Ammon's horn (tissue), 1 donor: ENCODE data around the gene LMNA.
A peak's percentile ranks its signal among the peaks of the same experiment; 100 is the strongest.
"Not testable (repeated sequence)": the region's sequence is repeated elsewhere in the genome, so short reads cannot be mapped to it uniquely, and the experiment has no call there.

Experiments
- DNase-seq: peaks from one replicate; pipeline ENCODE4 v3.0.0-alpha.2; 2016; ENCODE audit warnings: low spot score

Gene LMNA

DNA sequence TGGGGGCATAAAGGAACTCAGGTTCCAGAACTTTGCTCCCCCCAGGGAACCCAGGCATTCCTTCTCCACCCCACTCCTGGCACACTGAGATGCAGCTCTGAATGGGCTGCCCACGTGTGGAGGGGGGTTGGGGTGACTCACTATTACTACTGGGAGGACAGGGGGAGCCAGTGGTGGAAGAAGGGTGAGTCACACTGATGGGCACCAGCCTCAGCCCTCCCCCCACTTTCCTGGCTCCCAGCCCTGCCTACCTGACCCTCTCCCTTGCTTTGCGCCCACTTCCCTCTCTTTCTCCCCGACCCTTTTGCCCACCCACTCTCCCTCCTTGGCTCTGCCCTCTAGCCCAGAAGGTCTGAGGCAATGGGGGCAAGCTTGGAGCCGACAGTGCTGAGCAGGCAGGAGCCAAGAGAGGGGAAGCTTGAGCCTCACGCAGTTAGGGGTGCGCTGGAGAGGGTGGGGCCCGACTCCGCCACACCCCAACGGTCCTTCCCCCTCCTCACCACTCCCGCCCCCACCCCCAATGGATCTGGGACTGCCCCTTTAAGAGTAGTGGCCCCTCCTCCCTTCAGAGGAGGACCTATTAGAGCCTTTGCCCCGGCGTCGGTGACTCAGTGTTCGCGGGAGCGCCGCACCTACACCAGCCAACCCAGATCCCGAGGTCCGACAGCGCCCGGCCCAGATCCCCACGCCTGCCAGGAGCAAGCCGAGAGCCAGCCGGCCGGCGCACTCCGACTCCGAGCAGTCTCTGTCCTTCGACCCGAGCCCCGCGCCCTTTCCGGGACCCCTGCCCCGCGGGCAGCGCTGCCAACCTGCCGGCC lies at the start of gene LMNA:
Gene LMNA, plus strand, starts transcription at position 611 of the 818 bp plus-strand sequence. CDS start 208 bp downstream, outside the sequence.
- DNase-seq: peak; percentile 89

DNA sequence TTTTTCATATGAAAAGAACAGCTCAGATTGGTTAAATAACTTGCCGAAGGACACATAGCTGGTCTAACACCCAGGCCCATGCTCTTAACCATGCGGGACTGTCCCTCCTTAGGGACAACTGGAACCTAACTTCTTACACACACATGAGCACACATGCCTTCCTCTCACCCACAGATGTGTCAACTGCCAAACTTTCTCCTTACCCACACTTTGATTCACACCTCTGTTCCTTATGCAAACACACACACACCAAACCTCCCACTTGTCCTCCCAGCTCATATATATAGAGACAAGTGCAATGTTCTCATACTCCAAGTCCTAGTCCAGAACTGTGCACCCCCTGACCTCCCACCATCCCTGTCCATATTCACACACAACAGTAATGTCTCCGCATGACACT lies 49.3 kb upstream of the LMNA start:
- no peak for DNase-seq

DNA sequence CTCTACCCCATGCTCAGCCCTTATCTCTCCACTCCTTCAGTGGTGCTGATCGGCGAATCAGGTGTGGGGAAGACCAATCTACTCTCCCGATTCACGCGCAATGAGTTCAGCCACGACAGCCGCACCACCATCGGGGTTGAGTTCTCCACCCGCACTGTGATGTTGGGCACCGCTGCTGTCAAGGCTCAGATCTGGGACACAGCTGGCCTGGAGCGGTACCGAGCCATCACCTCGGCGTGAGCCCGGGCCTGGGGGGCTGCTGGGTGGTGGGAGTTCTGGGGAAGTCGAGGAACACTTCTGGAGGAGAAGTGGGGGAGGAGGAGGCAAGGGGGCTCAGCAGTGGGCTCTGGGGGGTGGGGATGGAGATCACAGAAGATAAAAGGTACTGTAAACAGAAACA lies 48.6 kb upstream of the LMNA start:
- DNase-seq: no peak

DNA sequence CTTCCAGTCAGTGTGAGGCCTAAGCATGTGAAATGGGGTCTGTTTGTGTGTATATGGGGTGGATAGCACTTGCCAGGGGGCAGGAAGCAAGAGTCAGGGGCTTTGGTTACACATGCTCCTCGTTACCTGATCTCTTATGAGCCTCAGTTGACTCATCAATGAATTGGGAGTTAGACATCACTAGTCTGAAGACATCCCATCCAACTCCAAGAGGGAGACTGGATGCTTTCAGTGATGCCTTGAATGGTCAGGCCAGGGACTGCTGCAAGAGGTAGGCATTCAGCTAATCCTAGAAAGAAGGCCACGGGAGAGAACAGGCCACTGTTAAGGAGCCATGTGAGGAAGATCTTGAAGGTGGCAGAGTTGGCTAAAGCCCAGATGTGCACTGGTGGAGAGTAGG lies 47.2 kb upstream of the LMNA start:
- DNase-seq: no peak

DNA sequence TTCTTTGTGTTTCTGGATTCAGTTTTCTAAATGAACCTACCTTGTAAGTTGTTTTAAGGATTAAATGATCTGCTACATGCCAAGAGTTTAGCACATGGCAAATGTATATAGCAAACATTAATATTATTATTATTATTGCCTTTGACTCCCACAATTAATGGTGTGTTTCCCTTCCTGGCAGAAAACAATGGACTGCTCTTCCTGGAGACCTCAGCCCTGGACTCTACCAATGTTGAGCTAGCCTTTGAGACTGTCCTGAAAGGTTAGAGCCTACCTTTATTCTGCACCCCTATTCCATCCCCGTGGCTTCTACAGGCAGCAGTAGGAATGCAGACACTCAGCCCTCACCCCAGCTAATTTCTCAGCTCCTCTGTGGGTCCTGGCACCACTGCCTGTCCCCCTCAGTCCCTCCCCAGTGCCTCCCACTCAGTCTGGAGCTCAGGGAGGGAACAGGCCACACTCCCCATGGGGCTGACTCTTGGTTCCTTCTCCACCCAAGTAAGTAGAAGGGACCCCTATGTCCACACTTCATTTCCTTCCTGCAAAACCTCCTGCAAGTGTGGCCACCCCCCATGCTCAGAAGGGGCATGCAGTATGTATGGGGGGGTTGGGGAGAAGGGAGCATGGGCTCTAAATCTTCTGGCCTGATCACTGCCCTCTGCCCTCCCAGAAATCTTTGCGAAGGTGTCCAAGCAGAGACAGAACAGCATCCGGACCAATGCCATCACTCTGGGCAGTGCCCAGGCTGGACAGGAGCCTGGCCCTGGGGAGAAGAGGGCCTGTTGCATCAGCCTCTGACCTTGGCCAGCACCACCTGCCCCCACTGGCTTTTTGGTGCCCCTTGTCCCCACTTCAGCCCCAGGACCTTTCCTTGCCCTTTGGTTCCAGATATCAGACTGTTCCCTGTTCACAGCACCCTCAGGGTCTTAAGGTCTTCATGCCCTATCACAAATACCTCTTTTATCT lies 44.7 kb upstream of the LMNA start:
- no peak for DNase-seq

DNA sequence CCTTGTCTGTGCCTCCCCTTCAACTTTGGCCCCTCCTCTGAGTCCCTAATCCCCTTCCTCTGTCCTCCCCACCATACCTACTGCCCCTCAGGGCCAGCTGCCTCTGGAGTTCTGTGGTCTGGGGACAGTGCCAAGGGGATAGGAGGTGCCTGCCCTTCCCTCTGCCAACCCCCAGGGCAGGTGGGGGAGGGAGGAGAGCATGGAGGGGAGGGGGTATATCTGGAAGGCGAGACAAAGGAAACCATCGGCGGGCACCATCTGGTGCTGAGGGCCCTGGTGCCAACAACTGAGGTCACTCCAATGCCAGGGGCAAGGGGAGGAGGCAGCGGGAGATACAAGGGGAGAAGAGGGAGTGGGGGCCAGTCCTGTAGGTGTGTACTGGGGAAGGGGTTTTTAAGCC lies 44.0 kb upstream of the LMNA start:
- no peak for DNase-seq

DNA sequence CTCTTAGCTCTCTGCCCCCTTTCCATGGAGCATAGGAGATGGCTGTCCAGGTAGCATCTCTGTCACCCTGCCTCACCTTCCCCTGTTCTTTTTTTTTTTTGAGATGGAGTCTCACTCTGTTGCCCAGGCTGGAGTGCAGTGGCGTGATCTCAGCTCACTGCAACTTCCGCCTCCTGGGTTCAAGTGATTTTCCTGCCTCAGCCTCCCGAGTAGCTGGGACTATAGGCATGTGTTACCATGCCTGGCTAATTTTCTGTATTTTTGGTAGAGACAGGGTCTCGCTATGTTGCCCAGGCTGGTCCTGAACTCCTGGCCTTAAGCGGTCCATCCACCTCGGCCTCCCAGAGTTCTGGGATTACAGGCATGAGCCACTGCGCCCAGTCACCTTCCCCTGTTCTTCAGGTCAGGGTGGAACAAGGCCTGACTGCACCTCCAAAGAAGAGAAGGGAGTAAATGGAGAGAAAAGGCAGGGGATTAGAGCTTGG lies 43.1 kb upstream of the LMNA start:
- DNase-seq: not testable (repeated sequence)

DNA sequence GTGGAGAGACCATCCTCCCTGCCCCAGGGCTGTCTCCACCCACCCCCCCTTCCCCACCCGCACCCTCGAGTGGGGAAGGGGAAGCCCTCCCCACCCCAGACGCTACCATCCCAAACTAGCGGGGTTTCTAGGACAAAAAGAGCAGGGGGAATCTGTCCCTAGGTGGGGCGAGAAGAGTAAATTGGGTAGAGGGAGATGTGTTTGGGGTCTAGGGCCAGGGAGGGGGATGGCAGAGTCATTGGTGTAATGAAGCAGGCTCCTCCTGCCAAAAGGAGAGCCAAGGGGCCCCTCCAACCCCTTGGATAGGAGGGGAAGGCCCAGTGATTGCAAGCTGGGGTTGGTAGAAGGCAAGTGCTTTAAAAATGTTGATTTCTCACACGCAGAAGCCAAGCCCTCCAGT lies 42.3 kb upstream of the LMNA start:
- no peak for DNase-seq

DNA sequence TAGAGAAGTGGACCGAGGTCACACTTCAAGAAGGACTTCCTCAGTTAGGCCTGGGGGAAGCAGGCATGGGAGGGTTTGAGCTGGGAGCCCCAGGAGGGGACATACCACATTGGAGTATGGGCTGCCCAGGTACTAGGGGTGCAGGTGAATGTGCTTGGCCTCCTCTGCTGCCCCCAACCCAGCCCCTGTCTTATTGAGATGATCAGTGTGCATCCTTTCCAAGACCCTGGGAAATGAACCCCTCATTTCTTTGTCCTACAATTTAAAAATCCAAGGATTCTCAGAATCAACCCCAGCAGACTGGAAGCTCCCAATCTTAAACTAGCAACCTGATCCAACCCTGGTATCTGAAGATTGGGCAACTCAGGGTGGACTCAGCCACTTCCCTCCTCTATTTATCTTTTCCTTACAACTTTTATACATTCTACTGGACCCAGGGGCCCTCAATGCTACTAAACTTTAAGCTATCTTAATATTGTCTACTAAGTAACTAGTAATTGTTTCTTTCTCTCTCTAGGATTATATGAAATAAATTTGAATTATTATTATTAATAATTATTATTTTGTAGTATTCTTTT lies 41.3 kb upstream of the LMNA start:
- DNase-seq: no peak

DNA sequence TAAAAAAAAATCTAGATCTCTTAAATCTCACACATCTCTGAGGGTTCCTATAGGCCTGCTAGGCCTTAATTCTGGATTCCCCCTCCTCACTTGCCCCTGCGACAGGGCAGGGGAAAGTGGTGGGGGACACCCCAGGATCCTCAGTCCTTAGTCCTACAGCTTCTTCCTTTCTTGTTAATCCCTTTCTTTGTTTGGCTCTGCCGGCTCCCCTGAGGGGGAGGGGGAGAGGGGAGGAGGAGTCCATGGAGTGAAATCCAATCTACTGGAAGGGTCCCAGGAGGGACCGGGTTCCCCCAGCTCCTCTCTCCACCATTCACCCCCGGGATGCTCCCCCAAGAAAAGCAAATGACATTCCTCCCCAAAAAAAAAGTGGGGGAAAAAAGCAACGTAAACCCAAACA lies 40.8 kb upstream of the LMNA start:
- DNase-seq: no peak

DNA sequence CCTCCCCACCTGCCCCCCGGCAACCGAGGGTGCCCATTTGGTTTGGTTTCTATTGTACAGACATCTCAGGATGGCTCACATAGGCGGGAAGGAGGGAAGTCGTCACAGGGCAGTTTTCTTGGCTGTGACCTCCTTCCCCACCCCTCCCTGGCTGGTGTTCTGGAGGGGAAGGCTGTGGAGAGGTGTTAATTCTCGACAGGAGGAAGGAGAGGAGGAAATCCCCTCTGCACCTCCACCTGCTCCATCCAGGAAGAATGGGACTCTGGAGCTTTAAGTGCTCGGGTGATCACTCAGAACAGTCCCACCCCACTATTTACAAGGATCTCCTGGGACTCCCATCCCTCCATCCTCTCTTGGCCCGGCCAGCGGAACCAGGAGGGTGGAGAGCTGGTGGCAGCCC lies 39.9 kb upstream of the LMNA start:
- DNase-seq: no peak

DNA sequence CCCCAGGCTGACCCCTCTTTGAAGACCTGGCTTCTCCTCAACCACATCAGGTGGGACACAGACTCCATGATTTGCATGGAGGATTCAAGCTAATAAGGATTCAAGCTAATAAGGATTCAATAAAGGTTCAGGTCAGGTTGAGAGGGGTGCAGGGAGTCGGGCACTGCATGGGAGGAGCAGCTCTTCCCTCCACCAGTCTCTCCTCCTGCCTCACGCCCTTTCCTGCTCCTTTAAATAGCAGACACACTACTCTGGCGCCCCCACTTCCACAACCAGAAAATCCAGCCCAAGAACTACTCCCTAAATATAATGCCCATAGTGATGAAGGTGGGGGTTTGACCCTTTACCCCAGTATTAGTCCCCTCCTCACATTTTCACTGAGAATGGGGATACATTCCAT lies 39.3 kb upstream of the LMNA start:
- DNase-seq: no peak

DNA sequence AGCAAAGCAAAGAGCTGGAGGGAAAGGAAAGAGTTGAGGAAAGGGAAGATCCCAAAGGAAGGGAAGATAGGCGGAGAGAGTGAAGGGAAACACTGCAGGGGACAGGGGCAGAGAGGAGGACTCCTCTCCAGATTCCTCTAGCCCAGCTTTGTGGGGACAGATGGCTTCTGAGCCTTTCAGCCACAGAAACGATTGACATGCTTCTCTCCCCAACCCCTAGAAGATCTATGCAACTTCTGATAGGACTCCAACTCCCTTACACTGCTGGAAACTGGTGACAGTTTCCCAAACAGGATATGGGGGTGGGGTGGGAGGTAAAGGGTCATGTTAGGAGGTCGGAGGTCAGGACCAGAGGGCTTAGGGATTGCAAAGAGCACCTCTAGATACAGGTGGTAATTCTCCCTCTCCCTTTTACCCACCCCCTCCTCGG lies 38.7 kb upstream of the LMNA start:
- DNase-seq: no peak

DNA sequence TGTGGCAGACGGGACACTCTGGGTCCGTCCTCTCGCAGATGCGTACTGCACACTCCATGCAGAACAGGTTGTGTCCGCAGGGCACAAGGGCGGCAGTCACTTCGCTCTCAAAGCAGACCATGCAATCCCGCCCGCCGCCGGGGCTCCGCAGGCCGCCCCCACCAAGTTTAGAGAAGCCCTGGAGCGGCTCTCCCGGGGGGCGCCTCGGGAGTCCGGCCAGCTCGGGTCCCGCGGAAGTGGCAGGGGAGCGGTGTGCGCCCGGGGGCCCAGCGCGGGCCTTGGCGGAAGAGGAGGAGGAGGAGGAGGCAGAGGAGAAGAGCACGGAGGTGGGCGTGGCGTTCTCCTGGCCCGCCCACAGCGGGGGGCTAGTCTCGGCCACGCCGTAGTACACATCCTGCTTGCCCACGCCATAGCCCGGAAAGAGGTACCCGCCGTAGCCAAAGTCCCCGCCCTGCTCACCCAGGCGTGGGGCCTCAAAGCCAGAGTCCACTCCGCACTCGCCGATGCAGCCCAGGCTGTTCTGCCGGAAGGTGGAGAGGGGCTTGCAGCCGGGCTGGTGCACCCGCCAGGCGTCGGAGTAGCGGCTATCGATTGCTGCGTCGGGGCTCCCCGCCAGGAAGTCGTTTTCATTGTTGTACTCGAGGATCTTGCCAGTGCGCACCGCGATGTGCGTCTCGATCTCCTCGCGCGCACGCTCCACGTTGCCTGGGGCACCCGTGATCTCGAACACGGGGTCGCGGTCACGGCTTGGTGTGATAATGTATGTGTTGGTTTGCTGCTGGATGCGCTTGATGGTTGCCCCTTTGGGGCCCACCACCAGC lies 37.7 kb upstream of the LMNA start:
- no peak for DNase-seq

DNA sequence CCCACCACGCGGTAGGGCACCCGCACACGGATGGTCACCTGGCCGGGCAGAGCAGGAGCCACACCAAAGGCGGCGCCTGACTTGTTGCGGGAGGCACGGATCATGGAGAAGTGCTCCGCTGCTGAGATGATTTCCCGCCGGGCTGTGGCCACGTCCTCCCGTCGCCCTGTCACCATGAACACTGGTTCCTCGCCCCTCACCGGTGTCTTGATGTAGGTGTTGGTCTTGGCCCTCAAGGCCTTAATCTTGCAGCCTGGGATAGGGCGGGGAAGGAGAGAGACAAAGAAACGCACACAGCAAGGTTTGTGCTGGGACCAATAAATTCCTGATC lies 37.1 kb upstream of the LMNA start:
- DNase-seq: no peak

DNA sequence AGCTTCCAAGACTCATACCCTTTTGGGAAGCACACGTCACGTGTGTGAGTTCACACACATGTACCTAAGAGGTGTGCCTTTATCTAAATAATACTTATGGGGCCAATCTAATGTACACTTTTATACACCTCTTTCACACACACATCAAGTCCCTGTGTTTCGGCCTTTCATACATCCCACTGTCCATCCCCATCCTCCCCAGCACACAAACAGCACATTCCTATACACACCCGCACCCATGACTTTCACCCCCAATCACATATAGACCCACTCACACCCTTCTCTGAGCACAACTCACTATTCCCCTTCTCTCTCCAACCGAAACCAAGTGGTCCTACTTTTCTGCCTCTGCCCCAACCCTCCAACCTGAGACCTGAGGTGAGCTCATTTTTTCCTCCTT lies 35.8 kb upstream of the LMNA start:
- no peak for DNase-seq

DNA sequence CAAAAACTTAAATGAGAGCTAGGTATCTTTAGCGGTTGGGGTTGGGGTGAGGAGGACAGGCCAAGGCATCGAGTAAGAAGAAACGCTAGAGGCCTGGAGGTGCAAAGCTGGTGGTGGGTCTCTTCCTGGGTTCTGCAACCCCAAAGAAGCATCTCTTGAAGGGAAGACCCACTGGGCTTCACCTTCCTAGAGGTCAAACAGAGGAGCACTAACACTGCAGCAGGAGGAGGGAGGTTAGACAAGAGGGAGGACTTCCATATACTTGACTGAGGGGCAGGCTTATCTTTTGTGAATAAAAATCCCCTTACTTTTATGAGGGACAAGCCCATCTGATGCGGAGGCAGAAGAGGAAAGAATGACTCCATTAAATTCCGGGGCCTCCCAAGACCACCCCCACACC lies 34.7 kb upstream of the LMNA start:
- no peak for DNase-seq

DNA sequence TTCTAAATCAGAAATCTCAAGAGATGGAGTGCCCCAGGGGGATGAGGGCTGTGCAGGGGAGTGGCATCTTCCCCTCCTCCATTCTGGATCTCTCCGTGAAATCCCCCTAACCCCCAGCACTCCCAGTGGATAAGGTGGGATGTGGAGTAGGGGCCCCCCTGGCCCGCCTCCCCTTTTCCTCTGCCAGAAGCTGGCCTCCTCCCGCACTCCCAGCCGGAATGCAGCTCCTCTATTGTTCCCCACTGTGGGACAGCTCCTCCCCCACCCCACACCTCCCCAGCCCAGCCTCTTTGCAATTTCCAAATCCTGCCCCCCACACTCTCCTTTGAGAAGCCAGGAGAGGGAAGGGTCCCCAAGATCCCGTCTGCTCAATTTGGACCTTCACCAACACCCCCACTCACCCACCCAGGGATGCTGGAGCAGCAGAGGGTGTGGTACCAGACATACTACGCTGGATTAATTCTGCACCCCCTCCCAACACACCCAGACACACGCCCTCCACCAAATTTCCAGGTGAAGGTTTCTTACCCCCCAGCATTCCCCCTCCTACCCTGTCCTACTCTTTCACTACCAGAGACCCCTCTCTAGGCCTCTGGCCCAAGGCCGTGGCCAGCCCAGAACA lies 34.2 kb upstream of the LMNA start:
- no peak for DNase-seq

DNA sequence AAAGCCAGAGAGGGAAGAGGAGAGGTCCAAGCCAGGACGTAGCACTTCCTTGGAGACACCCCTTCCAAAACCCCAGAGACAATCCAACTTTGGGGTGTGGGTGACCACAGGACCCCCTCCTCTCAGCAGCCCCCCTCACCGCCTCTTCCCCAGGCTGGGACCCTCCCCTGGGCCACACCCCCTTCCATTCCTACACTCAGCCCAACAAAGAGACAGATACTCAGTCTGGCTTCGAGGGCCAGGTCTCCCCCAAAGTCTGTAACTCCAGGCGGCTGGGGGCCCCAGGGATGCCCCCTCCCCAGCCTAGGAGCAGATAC lies 33.7 kb upstream of the LMNA start:
- no peak for DNase-seq

DNA sequence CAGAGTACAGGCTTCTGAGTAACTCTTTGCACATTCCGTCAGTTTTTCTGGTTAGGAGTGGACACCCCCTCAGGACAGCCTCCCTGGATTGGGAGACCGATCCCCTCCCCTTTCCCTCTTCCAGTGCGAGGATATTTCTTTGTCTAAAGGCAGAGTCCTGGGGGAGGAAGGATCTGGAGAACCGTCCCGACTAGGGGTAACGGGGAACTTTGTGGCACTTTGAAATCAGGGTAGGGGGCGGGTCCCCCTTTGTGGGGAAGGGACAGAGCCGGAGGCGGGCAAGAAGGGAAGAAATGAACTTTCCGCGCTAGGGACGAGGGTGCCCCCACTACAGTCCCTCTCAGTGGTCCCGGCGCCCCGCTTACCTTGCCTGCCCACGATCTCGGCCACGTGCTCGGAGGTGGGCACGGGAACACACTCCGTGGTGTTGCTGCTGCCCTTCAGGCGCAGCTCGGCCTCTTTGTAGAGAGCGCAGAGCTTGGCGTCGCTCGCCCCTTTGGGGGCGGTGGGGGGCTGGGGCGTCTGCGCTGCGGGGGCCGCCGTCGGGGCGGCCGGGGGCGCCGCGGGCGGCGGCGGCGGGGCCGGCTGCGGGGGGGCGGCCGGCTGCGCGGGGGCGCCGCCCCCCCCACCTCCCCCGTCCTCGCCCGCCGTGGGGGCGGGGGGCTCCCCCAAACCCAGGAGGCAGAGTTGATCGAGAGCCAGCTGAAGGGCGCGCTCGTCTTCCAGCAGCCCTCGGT lies 33.2 kb upstream of the LMNA start:
- DNase-seq: no peak

DNA sequence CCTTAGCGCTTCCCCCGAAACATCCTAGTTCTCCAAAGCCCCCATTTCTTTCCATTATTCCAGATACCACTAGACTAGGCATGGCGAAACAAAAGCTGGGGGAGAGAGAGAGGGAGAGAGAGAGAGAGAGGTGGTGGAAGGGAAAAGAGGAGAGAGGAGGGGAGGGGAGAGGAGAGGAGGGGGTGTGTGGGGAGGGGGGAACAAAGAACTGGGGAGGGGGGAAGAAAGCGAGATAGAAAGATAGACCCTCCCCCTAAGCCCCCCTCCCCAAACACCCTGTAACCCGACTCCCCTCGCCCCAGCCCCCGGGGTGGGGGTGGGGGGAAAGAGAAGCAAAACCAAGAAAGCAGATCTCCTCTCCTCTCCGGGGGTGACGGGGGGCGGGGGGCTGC lies 32.6 kb upstream of the LMNA start:
- no peak for DNase-seq
